HG02763 (cell line): ENCODE measurements around the gene BEND2.

Experiments
- ATAC-seq: cut with Tn5 transposase; IDR thresholded peaks from one replicate; pipeline ENCODE4 v1.9.1; 2021; ENCODE audit warnings: mild to moderate bottlenecking, moderate library complexity; ENCODE audit not compliant: unreplicated experiment

Gene BEND2

GRCh38 chrX:18146009-18146408, 74.7 kb downstream of the BEND2 start:
- no peak for ATAC-seq

- no peak for ATAC-seq
Measured at GRCh38 chrX:18136816-18137215, 83.9 kb downstream of the BEND2 start.

DNA sequence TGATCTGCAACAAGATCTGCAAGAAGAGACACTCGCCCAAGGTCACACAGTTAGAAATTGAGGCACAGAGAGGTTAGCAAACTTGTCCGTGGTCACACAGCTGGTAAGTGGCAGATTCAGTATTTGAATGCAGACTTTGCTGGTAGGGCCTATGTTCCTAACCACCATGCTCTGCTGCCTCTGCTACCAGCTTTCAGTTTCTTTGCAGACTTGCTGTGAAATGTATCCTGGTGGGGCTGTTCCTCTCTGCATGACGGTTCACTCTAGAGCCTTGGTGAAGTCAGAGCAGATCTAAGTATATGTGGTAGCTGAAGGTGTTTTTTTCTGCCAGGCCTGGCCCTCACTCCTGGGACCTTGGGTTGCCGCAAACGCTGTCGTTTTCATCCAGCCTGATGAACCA, 87.1 kb downstream of the BEND2 start:
- ATAC-seq, result no peak

DNA sequence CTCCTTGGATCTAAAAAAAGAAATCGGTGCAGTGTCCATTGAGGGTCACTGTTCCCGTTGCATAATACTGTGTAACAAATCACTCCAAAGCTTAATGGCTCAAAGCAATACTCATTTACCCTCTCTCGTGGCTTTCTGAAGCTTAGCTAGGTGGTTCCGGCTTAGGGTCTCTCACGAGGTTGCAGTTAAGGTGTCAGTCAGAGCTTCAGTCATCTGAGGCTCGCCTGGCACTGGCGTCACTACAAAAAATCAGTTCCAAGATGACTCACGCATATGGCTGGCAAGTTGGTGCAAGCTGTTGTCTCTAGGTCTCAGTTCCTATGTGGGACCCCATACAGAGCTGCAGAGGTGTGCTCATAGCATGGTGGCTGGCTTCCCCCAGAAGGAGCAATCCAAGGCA, 91.0 kb downstream of the BEND2 start:
- no peak for ATAC-seq

GRCh38 chrX:18126971-18127370, 93.7 kb downstream of the BEND2 start:
- no peak for ATAC-seq

DNA sequence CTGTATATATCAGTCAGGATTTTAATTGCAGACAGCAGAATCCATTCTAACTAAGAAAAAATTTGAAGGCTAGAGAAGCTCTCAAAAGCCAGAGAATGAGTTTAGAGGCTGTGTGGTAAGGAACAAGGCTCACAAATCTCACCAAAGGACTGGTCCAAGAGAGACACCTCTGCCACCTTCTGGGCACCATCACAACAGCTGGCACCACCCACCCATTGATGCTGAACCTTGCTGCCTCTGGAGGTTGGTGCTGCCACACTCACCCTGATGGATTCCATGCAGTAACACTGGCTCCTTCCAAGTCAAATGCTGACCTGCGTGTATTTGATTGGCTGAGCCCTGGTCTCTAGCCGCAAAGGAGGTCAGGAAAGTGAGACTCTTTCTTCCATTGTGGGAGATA, 100.8 kb downstream of the BEND2 start:
- no peak for ATAC-seq
